ENCODE measurements around the gene ZNF337.

- no peak for TF ChIP-seq REST (IDR thresholded peaks at IDR 0.05; ENCODE audit: insufficient read depth in 1 of 2, low read depth in 2 of 2, low read length in 2 of 2)
- no peak for TF ChIP-seq SIN3A (IDR thresholded peaks at IDR 0.05; ENCODE audit: borderline replicate concordance, insufficient read depth, low read length)
- no peak for TF ChIP-seq FOXP2 (optimal IDR thresholded peaks at IDR 0.05; ENCODE audit: borderline replicate concordance, extremely low read depth, extremely low read length, insufficient read depth)
Observed at GRCh38 chr20:25644814-25645213, 51.8 kb downstream of the ZNF337 start.
